SK-N-DZ (cell line): Measurements from ENCODE around the gene UNC5CL. TPM values are rescaled to one million over a fixed set of nuclear protein-coding genes. Genes with fewer than 3 reads are reported as not detected.

Source experiments
- DNase-seq: peaks from one replicate; pipeline ENCODE4 v3.0.0-alpha.2; 2015; ENCODE audit warnings: low spot score
- polyA plus RNA-seq, 2 experiments: library from polyadenylated mRNA; depleted of rRNA; stranded (reverse); fragments of >200 nt; gene quantifications; 2 replicates each; pipeline ENCODE4 v1.2.3, GENCODE V29; 2014

Gene UNC5CL
- 0.92 and 1.1 TPM in 2 replicates for polyA plus RNA-seq (2014; cell fraction: cytosol; rRNA removed)
- 8.3 and 8.8 TPM in 2 replicates for polyA plus RNA-seq (2014; cell fraction: nucleus; rRNA removed)

DNA sequence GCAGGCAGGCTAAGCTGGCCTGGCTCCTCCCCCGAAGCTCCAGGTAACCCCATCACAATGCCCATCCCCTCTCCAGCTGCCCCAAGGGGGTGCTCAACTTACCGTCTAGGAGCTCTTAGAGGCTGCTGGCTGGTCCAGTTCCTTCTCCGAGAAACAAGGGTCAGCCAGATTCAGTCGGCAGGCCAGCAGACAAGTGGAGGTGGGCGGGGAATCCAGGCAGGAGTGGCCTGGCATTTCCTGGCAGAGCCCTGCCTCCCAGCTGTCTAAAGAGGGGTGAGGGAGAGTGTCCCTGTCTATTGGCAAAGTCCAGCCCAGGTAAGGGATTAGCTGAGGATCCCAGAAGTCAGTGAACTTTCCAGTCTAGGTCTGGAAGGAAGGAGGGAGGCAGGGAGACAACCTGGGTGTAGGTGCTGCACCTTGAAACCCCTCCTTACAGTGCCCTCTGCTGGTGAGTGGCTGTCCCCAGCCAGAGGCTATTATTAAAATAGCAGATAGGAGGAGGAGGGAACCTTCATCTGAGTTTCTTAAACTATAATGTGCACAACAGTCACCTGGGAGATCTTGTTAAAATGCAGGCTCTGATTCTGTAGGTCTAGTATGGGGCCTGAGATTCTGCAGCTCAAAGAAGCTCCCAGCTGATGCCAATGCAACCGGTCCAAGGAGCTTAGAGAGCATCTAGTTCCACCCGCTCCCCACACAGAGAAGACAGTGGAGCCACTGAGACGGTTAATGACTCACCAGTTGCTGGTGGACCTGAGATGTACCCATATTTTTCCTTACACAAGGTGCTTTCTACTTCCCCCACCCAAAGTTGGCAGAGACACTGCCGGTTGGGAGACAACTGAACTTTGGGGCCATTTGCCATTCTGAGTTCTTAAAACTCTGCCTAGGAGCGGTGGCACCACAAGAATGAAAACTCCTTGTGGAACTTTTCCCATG lies at the start of gene UNC5CL:
TSS of gene UNC5CL (minus strand) at position 162 of the 939 bp plus-strand sequence. CDS start 4,147 bp downstream, outside the sequence.
- peak; percentile 23 for DNase-seq

GRCh38 chr6:41088451-41088850 lies 49.4 kb upstream of the UNC5CL start:
- DNase-seq = no peak

DNA sequence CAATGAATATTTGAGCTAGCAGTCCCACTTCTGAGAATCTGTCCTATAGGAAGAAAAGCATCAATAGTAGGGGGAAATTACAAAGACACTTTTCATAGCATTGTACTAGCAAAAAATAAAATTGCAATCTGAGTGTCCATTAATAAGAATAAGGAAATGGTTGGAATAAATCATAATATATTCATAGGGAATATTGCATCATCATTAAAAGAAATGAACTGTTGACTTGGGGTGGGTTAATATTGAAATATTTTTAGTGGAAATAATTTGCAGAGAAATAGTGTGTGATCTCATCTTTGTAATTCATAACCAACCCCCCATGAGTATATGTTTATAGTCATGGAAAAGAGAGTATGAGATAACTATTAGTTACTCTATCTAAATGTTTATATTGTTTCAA lies 46.2 kb upstream of the UNC5CL start:
- DNase-seq = no peak

GRCh38 chr6:41083072-41083471 lies 44.1 kb upstream of the UNC5CL start:
- no peak for DNase-seq

DNA sequence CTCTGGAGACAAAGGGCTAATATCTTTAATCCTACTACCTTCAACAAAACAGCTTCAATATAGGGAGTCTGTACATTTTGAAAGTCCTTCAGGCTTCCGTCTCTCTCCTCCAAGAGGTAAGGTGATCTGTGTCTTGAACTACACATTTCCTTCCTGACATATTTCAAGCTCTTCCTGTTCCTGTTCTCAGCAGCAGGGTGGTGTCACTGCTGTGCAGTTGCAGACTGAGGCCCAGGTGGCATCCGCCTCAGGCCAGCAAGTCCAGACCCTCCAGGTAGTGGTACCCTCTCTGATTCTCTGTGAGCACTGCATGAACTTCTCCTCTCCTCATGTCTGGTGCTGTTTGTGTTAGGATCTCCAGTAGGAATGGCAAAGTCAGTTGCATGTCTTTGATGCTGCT lies 41.6 kb upstream of the UNC5CL start:
- DNase-seq = no peak

DNA sequence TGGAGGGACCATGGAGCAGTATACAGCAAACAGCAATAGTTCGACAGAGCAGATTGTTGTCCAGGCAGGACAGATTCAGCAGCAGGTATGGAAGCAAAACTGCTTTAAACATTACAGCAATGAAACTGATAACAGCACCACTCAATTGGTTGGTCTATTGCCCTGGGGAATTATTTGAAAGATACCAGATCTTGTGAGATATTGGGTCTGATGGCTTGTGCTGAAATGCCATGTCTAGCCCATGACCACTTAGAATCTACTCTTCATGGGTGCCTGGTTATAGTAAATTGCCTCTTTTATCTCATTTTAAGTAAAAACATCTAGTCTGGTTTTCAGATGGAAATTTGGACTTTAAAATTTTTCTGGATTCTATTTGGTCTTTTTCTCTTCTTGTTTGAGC lies 40.1 kb upstream of the UNC5CL start:
- no peak for DNase-seq

DNA sequence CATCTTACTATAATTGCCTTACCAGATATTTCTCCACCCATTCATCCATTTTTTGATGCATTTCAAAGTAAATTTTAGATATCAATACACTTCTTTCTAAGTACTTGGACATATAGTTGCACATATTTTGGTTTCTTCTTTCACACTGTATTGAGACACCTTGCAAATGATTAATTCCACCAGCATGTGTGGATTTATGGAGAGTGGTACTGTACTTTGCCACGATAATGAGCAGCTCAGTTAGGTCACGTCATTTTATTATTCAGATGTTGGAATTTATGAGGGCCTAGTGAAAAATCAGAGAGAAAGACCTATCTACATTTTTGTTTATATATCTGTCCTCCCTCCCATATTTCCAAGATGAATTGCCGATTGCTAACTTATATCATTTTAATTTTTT lies 39.1 kb upstream of the UNC5CL start:
- DNase-seq = no peak

- DNase-seq = no peak
These were observed 38.5 kb upstream of the UNC5CL start for GRCh38 chr6:41077536-41077935.

- no peak for DNase-seq
These were observed 36.9 kb upstream of the UNC5CL start for GRCh38 chr6:41075651-41076626.

DNA sequence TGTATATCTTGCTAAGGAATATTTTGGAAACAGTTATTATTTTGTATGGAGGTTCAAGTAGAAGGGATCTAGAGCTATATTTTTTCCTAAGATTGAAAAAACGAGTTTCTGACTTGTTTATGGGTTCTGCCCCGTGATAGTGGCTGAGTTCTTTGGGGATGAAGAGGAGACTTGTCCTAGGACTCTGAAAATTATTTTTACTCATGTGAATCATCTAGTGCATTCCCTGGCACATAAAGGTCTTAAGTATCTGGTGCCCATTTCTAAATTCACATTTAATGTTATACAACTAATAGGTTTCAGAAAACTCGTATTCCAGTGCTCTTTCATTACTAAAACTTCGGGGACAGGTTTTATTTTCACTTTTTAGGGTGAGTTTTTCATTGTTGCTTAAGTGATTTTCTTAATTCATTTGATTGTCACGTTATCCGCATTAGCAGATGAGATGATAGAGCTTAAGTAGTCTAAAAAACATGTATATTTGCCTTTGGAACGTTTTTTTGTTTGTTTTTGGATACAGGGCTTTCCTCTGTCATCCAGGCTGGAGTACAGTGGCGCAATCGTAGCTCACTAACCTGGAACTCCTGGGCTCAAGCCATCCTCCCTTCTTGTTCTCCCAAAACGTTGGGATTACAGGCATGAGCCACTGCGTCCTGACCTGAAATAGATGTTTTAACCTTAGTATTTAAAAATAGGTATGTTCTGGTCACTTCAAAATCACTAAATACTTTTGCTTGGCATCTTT lies 35.8 kb upstream of the UNC5CL start:
- DNase-seq = no peak

GRCh38 chr6:41073968-41074691 lies 35.1 kb upstream of the UNC5CL start:
- DNase-seq = peak; percentile 9

DNA sequence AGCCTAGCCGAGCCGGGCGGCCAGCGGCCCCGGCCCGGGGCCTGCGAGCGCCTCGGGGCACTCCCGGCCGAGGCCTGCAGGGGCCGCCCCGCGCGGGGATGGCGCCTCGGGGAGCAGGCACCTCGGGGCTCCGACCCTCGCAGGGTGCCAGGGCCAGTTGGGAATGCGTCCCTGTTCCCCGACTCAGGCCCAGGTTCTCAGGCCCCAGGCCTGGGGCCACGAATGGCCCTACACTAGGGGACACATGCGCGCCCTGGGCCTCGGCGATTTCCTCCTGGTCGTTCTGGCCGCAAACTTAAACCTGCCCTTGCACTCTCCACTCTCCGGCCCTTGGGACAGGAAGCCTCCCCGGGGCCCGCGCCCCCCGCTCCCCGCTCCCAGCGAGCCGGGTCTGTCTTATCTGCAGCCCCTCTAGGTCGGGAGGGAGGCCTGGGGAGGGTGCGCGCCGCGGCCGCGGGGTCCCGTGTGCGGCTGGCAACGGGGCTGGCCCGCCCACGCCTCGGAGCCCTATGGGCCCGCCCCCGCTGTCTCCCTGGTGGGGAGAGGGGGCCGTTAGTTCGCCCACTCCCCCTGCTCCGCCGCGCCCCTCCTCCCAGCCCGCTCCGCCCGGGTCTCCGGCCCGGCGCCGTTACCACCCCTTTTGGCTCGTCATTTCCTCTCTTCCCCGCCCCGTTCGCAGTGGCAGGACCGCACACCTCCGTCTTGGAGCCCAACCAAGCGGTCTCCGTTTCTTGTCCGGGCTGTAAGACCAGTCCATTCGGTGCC lies 34.4 kb upstream of the UNC5CL start:
- peak; percentile 84 for DNase-seq

- no peak for DNase-seq
These were observed 33.8 kb upstream of the UNC5CL start, which contains the start of gene NFYA for GRCh38 chr6:41072836-41073202. NFYA (plus strand) TSS chr6:41072974; CDS start chr6:41079090, 6,116 bp downstream.

DNA sequence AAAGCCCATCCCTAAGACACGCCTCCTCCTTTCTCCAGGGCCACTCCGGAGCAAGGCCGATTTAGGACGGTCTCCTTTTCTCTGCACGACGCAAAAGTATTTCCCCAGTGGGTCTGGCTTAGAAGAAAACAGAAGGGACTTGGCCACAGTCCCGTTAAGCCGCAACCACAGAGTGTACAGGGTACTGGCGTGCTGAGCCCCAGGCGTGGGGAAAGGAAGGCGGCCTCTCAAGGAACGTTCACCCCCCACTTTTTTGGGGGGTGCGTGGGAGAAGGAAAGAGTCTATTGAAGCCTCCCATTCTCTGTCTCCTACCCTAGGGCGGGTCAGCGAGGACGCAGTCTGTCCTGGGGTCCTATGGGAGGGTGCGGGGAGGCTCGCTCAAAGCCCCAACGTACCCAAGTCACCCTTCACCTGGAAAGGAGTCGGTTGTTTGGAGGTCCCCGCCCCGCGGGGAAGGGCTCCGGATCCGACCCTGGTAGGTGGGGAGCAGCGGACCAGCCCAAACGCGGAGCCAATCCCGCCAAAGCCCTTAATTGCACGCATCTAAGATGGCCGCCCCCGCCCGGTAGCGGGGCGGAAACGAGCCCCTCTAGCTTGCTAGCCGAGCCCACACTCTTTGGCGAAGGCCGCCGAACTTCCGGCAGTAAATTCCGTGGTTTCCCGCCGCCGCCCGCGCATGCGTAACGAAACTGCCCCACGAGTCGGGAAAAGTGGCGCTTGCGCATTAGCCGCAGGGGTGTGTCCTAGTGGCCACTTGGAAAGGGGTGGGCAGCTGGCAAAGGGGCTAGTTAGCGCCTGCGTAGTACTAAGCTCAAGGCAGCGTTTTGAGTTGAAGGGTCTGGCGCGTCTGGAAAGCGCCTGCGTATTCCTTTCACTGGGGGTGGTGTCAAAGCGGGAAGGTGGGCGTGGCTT lies 33.2 kb upstream of the UNC5CL start, which contains the start of gene OARD1:
TSS of gene OARD1 (minus strand) at position 434 of the 913 bp plus-strand sequence. CDS start 722 bp downstream, outside the sequence.
- DNase-seq = peak; percentile 99

- DNase-seq = no peak
These were observed 32.5 kb upstream of the UNC5CL start for GRCh38 chr6:41071501-41071922.

- peak; percentile 79 for DNase-seq
These were observed 27.9 kb upstream of the UNC5CL start for GRCh38 chr6:41066867-41067304.

DNA sequence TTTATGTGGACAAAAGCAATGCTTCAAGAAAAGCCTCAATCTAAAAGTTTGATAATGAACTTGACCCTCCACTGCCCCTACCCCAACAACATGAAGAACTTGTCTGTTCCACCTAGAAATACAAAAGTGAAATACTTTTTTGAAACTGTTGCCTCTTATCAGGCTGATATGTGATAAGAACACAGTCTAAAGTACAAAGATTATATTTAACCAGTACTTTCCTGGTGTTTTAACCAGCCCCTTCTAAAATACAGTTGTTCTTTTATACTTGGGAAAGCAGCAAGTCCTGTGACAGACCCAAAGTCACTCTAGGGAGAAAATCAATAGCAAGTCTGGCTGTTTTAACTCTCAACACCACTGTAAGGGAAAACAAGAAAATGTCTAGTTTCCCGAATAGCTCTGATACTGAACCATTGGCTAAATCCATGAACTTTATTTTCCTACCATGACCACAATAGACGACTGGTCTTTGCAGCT lies 26.6 kb upstream of the UNC5CL start:
- no peak for DNase-seq

GRCh38 chr6:41064841-41065240 lies 25.8 kb upstream of the UNC5CL start:
- no peak for DNase-seq
